Activated CD4-positive, alpha-beta T cell treated with anti-CD3 and anti-CD28 coated beads for 36 hours (primary cell): ENCODE data around the gene ABCA9. TPM values are rescaled to one million over a fixed set of nuclear protein-coding genes. Genes with fewer than 3 reads are reported as not detected.
"Not testable (repeated sequence)": the region's sequence is repeated elsewhere in the genome, so short reads cannot be mapped to it uniquely, and the experiment has no call there.

Experiments used
- ATAC-seq: fragments of 200-7000 bp; cut with Tn5 transposase; one replicate; pipeline ENCODE4 v1.10.0; 2021; ENCODE audit warnings: mild to moderate bottlenecking, moderate library complexity
- CTCF ChIA-PET: fragments of 350-600 bp; sonication (Branson Sonifier 250); formaldehyde crosslinking; loops from one replicate; lab custom pipeline; 2021; ENCODE audit warnings: antibody characterized with exemption; lab: Charles Lee
- POLR2A ChIA-PET: fragments of 350-600 bp; sonication (Branson Sonifier 250); formaldehyde crosslinking; loops from one replicate; lab custom pipeline; 2021; ENCODE audit warnings: antibody characterized with exemption, inconsistent platforms; lab: Charles Lee
- DNase-seq: peaks from one replicate; pipeline ENCODE4 v3.0.0-alpha.2; 2020
- H3K27ac Mint-ChIP-seq: one replicate; pipeline ENCODE4 v1.8.0; 2021; ENCODE audit warnings: mixed read lengths
- H3K27me3 Mint-ChIP-seq: one replicate; pipeline ENCODE4 v1.8.0; 2021; ENCODE audit warnings: mixed read lengths
- H3K36me3 Mint-ChIP-seq: one replicate; pipeline ENCODE4 v1.8.0; 2021; ENCODE audit warnings: low read depth, mixed read lengths
- H3K4me1 Mint-ChIP-seq: one replicate; pipeline ENCODE4 v1.8.0; 2021; ENCODE audit warnings: mixed read lengths
- H3K4me3 Mint-ChIP-seq: one replicate; pipeline ENCODE4 v1.8.0; 2021; ENCODE audit warnings: mild to moderate bottlenecking, moderate library complexity, mixed read lengths
- H3K9me3 Mint-ChIP-seq: one replicate; pipeline ENCODE4 v1.8.0; 2021; ENCODE audit warnings: low read depth, mixed read lengths
- intact Hi-C, 2 experiments: fragments of 100-400 bp; cut with DNase I in 1 of 2; cut with micrococcal nuclease in 1 of 2; formaldehyde crosslinking; loops; one replicate each; pipeline versions ENCODE4 v1.14.2 to v1.15.1; 2022 to 2024; cut with DNase I, micrococcal nuclease
- total RNA-seq, 2 experiments: library from RNA; stranded (reverse); gene quantifications; one replicate each; pipeline ENCODE4 v1.2.3, GENCODE V29; 2021

Gene ABCA9
- total RNA-seq, 2 experiments from 2014 or later, result not detected

DNA sequence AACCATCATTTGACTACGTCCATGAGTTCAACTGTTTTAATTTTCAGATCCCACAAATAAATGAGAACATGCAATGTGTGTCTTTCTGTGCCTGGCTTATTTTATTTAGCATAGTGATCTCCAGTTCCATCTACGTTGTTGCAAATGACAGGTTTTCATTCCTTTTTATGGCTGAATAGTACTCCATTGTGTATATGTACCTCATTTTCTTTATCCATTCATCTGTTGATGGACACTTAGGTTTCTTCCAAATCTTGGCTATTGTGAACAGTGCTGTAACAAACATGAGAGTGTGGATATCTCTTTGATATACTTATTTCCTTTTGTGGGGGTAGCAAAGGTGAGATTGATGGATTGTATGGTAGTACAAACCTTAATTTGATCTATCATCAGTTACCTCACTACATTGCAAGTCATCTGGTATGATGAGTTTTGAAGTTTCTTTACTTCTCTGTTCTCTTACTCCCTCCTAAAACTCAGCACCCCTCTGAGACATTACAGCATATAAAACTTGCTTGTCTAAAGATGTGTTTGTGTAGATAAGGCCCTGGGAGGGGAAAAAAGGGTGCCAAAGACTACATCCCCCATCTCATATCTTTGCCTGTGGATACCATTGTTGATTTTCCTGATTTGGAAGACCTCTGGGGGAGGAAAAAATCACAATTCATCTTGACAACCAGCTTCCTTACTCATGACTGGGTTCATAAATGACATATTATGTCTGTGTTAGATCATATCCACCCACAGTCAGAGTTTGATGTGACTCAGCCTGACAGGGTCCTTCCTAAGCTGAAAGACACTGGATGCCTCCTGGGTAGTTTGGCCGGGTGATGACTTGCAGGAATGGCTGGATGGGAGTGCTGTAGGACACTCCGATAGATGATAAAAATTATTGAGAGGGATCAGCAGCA is 47.6 kb downstream of the ABCA9 start:
- no peak for ATAC-seq
- no peak for DNase-seq
- intact Hi-C loops, result no loop called here
- H3K9me3 Mint-ChIP-seq, result no peaks in the 10 kb centered on the region
- POLR2A ChIA-PET, result no interaction called here
- no peaks in the 10 kb centered on the region for H3K27me3 Mint-ChIP-seq
- H3K4me3 Mint-ChIP-seq, result no peak overlapping the region
- no peak overlapping the region for H3K27ac Mint-ChIP-seq
- no peaks in the 10 kb centered on the region for H3K4me1 Mint-ChIP-seq
- H3K36me3 Mint-ChIP-seq, result no peaks in the 10 kb centered on the region
- CTCF ChIA-PET, result no interaction called here

DNA sequence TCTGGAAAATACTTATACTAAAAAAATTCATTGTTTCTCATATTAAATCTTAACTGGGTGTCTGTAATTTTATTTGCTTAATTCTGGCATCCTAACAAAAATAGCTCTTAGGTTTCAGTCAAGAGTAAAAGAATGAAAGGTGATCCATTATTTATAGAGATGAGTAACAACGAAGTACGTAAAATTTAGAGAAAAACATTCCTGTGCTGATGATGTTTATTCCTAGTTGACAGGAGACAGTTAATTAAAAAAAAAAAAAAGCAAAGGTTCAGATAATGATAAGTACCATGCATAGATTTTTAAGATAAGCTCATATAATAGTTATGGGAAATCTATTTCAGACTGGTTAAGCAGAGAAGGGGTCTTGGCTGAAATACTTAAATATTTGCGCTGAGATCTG is 50.8 kb downstream of the ABCA9 start:
- intact Hi-C loops, result no loop called here
- ChIA-PET CTCF (no interaction called here), POLR2A (interaction anchor here (0.7 kb wide), 1 partner anchor 1158 kb away, joined by 6 read pairs; no protein-coding TSS in a partner anchor)
- Mint-ChIP-seq H3K4me3 (no peak overlapping the region), H3K4me1 (no peaks in the 10 kb centered on the region), H3K27ac (no peak overlapping the region), H3K9me3 (no peaks in the 10 kb centered on the region), H3K36me3 (no peaks in the 10 kb centered on the region), H3K27me3 (peaks cover 2% of the 10 kb centered on the region)
- no peak for ATAC-seq
- DNase-seq, result no peak

DNA sequence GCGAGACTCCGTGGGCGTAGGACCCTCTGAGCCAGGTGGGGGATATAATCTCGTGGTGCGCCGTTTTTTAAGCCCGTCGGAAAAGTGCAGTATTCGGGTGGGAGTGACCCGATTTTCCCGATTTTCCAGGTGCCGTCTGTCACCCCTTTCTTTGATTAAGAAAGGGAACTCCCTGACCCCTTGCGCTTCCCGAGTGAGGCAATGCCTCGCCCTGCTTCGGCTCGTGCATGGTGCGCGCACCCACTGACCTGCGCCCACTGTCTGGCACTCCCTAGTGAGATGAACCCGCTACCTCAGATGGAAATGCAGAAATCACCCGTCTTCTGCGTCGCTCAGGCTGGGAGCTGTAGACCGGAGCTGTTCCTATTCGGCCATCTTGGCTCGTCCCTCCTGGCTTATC is 56.0 kb downstream of the ABCA9 start:
- intact Hi-C loops, H3K27me3 Mint-ChIP-seq, H3K4me3 Mint-ChIP-seq, H3K36me3 Mint-ChIP-seq, H3K27ac Mint-ChIP-seq, ATAC-seq, H3K4me1 Mint-ChIP-seq, DNase-seq, H3K9me3 Mint-ChIP-seq, POLR2A ChIA-PET, CTCF ChIA-PET: not testable (repeated sequence)

DNA sequence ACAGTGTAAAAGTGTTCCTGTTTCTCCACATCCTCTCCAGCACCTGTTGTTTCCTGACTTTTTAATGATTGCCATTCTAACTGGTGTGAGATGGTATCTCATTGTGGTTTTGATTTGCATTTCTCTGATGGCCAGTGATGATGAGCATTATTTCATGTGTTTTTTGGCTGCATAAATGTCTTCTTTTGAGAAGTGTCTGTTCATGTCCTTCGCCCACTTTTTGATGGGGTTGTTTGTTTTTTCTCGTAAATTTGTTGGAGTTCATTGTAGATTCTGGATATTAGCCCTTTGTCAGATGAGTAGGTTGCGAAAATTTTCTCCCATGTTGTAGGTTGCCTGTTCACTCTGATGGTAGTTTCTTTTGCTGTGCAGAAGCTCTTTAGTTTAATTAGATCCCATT is 61.0 kb downstream of the ABCA9 start:
- DNase-seq, H3K4me3 Mint-ChIP-seq, ATAC-seq, H3K36me3 Mint-ChIP-seq, H3K4me1 Mint-ChIP-seq, CTCF ChIA-PET, POLR2A ChIA-PET, H3K27me3 Mint-ChIP-seq, intact Hi-C loops, H3K27ac Mint-ChIP-seq, H3K9me3 Mint-ChIP-seq: not testable (repeated sequence)

DNA sequence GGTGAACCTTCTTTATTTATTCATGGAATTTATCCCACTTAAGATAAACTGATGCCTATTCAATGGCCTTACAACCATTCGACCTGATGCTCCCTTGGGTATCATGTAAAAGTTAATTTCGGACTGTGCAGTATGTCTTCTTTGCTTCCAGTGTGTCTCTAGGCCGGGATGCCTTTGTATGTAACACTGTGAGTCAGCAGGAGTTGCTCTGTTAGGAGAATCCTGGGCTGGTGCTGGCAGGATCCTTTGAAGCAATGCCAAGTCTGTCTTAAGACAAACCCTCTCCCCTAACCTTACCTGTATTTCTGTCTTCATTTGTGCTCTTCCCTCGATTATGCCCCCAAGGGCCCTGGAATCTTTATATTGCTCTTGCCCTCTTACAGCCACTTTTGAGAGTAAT is 67.6 kb downstream of the ABCA9 start:
- POLR2A ChIA-PET, result no interaction called here

DNA sequence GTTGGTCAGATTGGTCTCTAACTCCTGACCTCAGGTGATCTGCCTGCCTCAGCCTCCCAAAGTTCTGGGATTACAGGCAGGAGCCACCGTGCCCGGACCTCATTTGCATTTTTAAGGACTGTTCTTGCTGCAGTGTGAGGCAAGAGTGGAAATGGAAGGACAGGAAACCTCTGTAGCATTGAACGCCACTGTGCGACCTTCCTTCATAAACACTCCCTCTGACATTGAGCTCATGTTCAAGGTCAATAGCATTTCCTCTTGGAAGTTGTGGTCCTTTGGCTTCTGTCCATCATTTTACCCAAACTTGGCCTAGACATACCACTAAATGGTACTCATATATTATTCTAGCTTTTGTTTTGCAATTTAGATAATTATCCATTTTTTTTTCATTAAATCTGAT is 72.8 kb downstream of the ABCA9 start:
- Mint-ChIP-seq H3K9me3 (no peaks in the 10 kb centered on the region), H3K4me3 (no peak overlapping the region), H3K27ac (no peak overlapping the region), H3K4me1 (no peaks in the 10 kb centered on the region), H3K27me3 (no peaks in the 10 kb centered on the region), H3K36me3 (no peaks in the 10 kb centered on the region)
- POLR2A ChIA-PET, result no interaction called here
- DNase-seq (no peak), ATAC-seq (no peak)
- CTCF ChIA-PET, result no interaction called here
- intact Hi-C loops, result no loop called here

More for the DNA sequence above, 67.6 kb downstream of the ABCA9 start:
- Mint-ChIP-seq H3K4me1 (no peaks in the 10 kb centered on the region), H3K4me3 (no peak overlapping the region), H3K9me3 (no peaks in the 10 kb centered on the region), H3K36me3 (no peaks in the 10 kb centered on the region), H3K27ac (no peak overlapping the region), H3K27me3 (no peaks in the 10 kb centered on the region)
- intact Hi-C loops, result no loop called here
- CTCF ChIA-PET, result no interaction called here
- ATAC-seq (no peak), DNase-seq (no peak)

DNA sequence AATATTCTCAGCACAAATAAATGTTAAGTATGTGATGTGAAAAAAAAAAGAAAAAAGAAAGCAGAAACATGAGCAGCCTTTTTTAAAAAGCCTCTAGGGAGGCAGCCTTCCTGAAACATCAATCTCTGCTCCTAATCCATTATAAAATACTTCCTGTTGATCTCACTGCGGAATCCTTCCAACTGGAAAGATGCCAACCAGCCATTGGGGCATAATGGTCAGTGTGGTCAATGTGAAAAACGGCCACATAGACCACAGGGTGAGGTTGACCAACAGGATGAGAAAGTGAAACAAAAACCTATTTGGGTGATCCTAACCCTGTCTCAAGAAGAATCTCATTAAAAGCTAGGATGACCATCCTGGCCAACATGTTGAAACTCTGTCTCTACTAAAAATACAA is 79.4 kb downstream of the ABCA9 start:
- ChIA-PET POLR2A (no interaction called here), CTCF (no interaction called here)
- peaks cover 2% of the 10 kb centered on the region for H3K27me3 Mint-ChIP-seq
- no peak overlapping the region for H3K27ac Mint-ChIP-seq
- intact Hi-C loops, result no loop called here
- H3K9me3 Mint-ChIP-seq, result no peaks in the 10 kb centered on the region
- no peaks in the 10 kb centered on the region for H3K36me3 Mint-ChIP-seq
- no peak overlapping the region for H3K4me3 Mint-ChIP-seq
- DNase-seq, result no peak
- ATAC-seq, result no peak
- H3K4me1 Mint-ChIP-seq, result no peaks in the 10 kb centered on the region

DNA sequence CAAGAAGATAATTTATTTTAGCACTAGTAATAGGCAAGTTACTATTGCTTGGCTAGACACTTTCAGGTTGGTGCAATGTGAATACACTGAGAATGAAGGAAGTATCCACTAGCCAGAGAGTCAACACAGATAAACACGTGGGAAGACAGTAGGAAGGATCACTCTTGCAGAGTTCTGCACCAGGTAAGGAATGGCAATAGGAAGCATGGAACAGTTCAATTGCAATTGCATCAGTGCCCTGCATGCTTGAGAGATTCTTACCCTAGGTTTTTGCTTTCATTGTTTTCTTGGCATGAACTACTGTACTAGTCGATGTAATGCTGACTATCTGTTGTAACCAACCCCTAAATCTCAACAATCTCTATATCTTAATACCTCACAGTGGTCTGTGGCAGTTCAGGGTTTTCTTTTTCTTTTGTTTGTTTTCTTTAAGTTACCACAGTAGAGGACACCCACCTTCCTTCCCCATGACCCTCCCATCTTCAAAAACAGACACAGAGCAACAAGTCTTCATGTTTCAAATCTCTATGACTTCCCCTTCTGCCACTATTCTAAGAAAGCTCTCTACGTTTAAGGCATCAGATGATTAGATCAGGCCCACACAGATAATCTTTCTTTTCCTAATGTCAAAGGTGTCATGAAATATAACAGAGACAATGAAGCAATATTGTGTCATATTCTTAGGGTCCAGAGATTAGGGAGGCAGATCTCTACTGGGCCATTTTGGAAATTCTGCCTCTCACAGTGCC is 87.5 kb downstream of the ABCA9 start:
- intact Hi-C loops, result loop anchor here in 1 of 2 experiments (5.0 kb wide), 1 partner anchor 196 kb away; no protein-coding TSS in a partner anchor

DNA sequence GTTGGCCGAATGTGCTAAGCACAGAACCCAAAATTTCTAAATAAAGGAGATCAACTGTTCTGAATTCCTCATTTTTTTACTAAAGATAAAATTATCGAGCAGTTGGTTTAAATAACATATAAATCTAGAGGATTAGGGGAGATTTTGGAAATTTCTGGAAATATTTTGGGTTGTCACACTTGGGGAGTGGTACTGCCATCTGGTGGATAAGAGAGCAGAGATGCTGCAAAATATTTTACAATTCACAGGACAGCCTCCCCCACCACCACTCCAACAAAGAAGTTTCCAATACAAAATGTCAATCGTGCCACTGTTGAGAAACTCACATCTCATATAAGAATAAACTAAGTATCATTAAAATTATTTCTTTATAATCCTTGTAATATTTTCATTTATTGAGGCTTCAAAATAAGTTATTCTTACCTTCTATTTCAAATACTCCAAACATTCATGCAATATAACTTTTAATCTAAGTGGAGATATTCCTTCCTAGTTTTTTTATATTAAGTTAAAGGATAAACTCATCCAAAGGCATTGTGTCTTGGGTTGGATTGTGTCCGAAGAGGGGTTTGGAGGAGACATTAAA is 88.5 kb downstream of the ABCA9 start:
- DNase-seq (no peak), ATAC-seq (no peak)
- H3K27me3 Mint-ChIP-seq, result no peaks in the 10 kb centered on the region
- no peak overlapping the region for H3K4me3 Mint-ChIP-seq
- H3K4me1 Mint-ChIP-seq, result no peaks in the 10 kb centered on the region
- ChIA-PET POLR2A (no interaction called here), CTCF (no interaction called here)
- intact Hi-C loops, result loop anchor here (1.0 to 5.0 kb wide), 2 partner anchors 195 to 200 kb away; no protein-coding TSS in a partner anchor
- H3K27ac Mint-ChIP-seq, result no peak overlapping the region
- no peaks in the 10 kb centered on the region for H3K36me3 Mint-ChIP-seq
- no peaks in the 10 kb centered on the region for H3K9me3 Mint-ChIP-seq

More for the DNA sequence above, 87.5 kb downstream of the ABCA9 start:
- ChIA-PET CTCF (interaction anchor here (0.7 kb wide), 1 partner anchor 505 kb away, joined by 3 read pairs; no protein-coding TSS in a partner anchor), POLR2A (no interaction called here)
- Mint-ChIP-seq H3K9me3 (no peaks in the 10 kb centered on the region), H3K4me1 (no peaks in the 10 kb centered on the region), H3K36me3 (no peaks in the 10 kb centered on the region), H3K27me3 (no peaks in the 10 kb centered on the region), H3K27ac (no peak overlapping the region), H3K4me3 (no peak overlapping the region)
- no peak for DNase-seq
- no peak for ATAC-seq

DNA sequence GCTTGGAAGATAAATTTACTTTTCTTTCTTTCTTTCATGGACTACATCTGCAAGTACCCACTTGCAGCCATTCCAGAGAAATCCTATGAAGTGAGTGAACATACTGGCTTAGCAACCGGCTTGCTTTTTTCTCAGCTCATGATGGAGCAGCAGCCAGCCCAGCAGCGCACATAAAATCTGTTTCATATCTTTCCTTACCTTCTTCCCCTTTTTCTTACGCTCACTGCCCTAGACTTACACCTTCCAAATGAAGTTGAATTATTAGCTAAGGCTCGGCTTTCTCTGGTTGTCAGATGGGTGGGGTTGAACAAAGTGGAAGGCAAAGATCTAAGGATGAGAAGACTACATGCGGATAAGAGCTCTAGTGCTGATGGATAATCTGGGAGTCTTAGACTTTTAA is 91.6 kb downstream of the ABCA9 start:
- CTCF ChIA-PET, result no interaction called here
- no peak for ATAC-seq
- intact Hi-C loops, result no loop called here

DNA sequence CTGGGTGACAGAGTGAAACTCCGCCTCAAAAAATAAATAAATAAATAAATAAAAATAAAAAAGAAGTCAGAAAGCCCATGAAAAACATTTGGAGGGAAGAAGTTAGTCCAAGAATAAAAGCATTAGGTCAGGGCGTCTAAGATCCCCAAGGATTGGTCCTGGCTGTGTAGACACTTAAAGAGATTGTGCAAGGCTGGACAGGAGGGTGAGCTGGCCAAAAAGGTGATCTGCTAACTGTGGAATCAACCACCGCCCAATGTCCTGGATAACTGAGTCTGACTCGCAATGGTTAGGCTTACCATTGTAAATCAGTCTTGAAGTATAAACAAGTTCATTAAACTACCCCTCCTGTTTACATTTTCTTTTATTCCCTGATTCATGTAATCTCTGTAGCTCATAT is 96.8 kb downstream of the ABCA9 start:
- CTCF ChIA-PET, result no interaction called here
- DNase-seq, result no peak
- Mint-ChIP-seq H3K9me3 (peaks cover 3% of the 10 kb centered on the region), H3K27ac (no peak overlapping the region), H3K36me3 (no peaks in the 10 kb centered on the region), H3K27me3 (no peaks in the 10 kb centered on the region), H3K4me3 (no peak overlapping the region), H3K4me1 (no peaks in the 10 kb centered on the region)
- intact Hi-C loops, result no loop called here
- ATAC-seq, result no peak
- POLR2A ChIA-PET, result no interaction called here

More for the DNA sequence above, 91.6 kb downstream of the ABCA9 start:
- no peak for DNase-seq
- H3K27me3 Mint-ChIP-seq, result no peaks in the 10 kb centered on the region
- no peaks in the 10 kb centered on the region for H3K4me1 Mint-ChIP-seq
- no peak overlapping the region for H3K27ac Mint-ChIP-seq
- no peaks in the 10 kb centered on the region for H3K9me3 Mint-ChIP-seq
- no peaks in the 10 kb centered on the region for H3K36me3 Mint-ChIP-seq
- POLR2A ChIA-PET, result no interaction called here
- H3K4me3 Mint-ChIP-seq, result no peak overlapping the region
